ENCODE measurements around the gene KLF9.

The KLF9 gene

DNA sequence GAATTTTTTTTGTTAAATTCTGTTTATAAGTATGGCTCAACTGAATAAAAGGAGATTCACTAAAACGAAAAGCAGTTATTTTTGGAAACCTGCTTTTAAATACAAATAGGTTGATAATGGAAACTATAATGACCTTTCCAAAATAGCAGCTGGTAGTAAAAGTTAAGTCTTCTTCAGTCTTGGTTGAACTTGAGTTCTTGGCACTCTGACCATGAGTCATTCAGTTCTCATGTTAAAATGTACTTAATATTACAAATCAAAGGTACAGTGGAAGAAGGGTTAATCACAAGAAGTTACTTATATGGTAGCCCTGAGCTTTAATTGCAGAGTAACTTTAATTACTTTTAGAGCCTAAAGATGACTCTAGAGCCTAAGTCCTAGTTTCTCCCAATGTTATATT lies 62.1 kb downstream of the KLF9 start:
- no peak for DNase-seq

DNA sequence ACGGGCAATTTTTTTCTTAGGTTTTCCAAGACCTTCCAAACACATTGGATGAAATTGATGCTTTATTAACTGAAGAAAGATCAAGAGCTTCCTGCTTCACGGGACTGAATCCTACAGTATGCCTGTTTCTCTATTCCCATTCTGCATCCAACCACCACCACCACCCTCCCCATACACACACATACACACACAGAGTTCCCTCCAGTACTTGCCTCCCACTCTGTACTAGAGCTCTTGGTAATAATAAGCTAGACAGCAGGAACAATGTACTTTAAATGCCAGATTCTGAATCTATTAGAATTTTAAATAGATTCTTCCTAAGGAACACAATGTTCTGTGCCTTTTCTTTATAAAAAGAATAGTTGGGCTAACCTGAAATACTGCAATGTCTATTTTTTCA lies 67.4 kb downstream of the KLF9 start:
- no peak for DNase-seq

GRCh38 chr9:70340572-70340971 lies 73.9 kb downstream of the KLF9 start:
- peak; percentile 7 for DNase-seq
